K562 (cell line): Measurements from ENCODE around the gene DIP2C. TPM values are rescaled to one million over a fixed set of nuclear protein-coding genes. Genes with fewer than 3 reads are reported as not detected.

Source experiments
- ATAC-seq: fragments of 200-7000 bp; cut with Tn5 transposase; 3 replicates; pipeline ENCODE4 v1.9.1; 2020; ENCODE audit warnings: moderate library complexity
- BruUV-seq: library from RNA; stranded (reverse); fragments of 400-500 nt; replicated peaks from 2 replicates; lab custom pipeline; 2021; lab: Mats Ljungman, UMichigan
- CTCF ChIA-PET: fragments of 300-600 bp; formaldehyde crosslinking; extraction: SDS; loops from one replicate; lab custom pipeline; 2021; ENCODE audit warnings: low intra/inter-chr PET ratio; lab: Yijun Ruan, JAX
- POLR2A ChIA-PET: fragments of 300-600, 350-650 bp; sonication (Branson Sonifier 250); formaldehyde crosslinking; extraction: SDS; loops from one replicate; lab custom pipeline; 2021; ENCODE audit warnings: antibody characterized with exemption, inconsistent platforms; lab: Yijun Ruan, JAX
- DNase-seq, 4 experiments: peaks; one replicate each; pipeline versions ENCODE4 v3.0.0 to v3.0.0-alpha.2; 2011 to 2018; ENCODE audit warnings: low spot score in 3 of 4, mixed read lengths in 3 of 4; ENCODE audit errors: extremely low read depth in 1 of 4
- FAIRE-seq: peaks from 2 replicates; lab custom pipeline; 2011; peaks lifted over from hg19 to GRCh38; lab: Jason Lieb, UNC
- H2AFZ ChIP-seq: 2 replicates; pipeline ENCODE4 v1.6.0; 2011; ENCODE audit warnings: low read depth, low read length, control low read depth, inconsistent platforms
- H3K27ac ChIP-seq: fragments of 200-600 bp; 3 replicates; pipeline ENCODE4 v1.8.0; 2011; ENCODE audit warnings: low read depth, mild to moderate bottlenecking, control low read depth, inconsistent platforms, low read length, moderate library complexity, mixed read lengths; ENCODE audit errors: extremely low read depth
- H3K27me3 ChIP-seq, 2 experiments: fragments of 300-600 bp in 1 of 2; 2 replicates in 1 of 2; 3 replicates in 1 of 2; pipeline versions ENCODE4 v1.6.0 to v1.8.0; 2011; ENCODE audit warnings: inconsistent platforms in 2 of 2, low read length in 2 of 2, mild to moderate bottlenecking in 1 of 2, mixed read lengths in 1 of 2, moderate library complexity in 1 of 2; ENCODE audit not compliant: control insufficient read depth in 2 of 2, insufficient read depth in 2 of 2
- H3K36me3 ChIP-seq: fragments of 300-600 bp; 3 replicates; pipeline ENCODE4 v1.8.0; 2011; ENCODE audit warnings: mild to moderate bottlenecking, low read length, inconsistent platforms; ENCODE audit not compliant: control insufficient read depth, insufficient read depth
- H3K4me1 ChIP-seq, 2 experiments: fragments of 200-600 bp in 1 of 2; replicated peaks in 1 of 2; 2 replicates in 1 of 2; 3 replicates in 1 of 2; pipeline versions ENCODE4 v1.5.1 to v1.8.0; 2011; ENCODE audit warnings: inconsistent platforms in 2 of 2, low read length in 2 of 2, mild to moderate bottlenecking in 1 of 2, mixed read lengths in 1 of 2, moderate library complexity in 1 of 2; ENCODE audit not compliant: control insufficient read depth in 2 of 2, insufficient read depth in 2 of 2
- H3K4me2 ChIP-seq: 2 replicates; pipeline ENCODE4 v1.6.1; 2011; ENCODE audit warnings: low read length, control low read depth, inconsistent platforms, mixed read lengths; ENCODE audit not compliant: insufficient read depth
- H3K4me3 ChIP-seq: fragments of 200-600 bp; sonication (generic), shearing (Covaris generic); 2 replicates; pipeline ENCODE4 v1.5.1; 2016; ENCODE audit warnings: control low read depth, inconsistent platforms
- H3K79me2 ChIP-seq: fragments of 200-600 bp; 3 replicates; pipeline ENCODE4 v1.8.0; 2011; ENCODE audit warnings: low read length, inconsistent platforms; ENCODE audit not compliant: control insufficient read depth, insufficient read depth
- H3K9ac ChIP-seq, 2 experiments: 2 replicates each; pipeline versions ENCODE4 v1.6.0 to v1.6.1; 2011; ENCODE audit warnings: low read depth in 2 of 2, low read length in 2 of 2, control low read depth in 1 of 2, inconsistent platforms in 1 of 2, mild to moderate bottlenecking in 1 of 2, mixed read lengths in 1 of 2; ENCODE audit not compliant: insufficient read depth in 1 of 2
- H3K9me1 ChIP-seq: one replicate; pipeline ENCODE4 v1.6.0; 2011; ENCODE audit warnings: inconsistent platforms, mild to moderate bottlenecking, low read length, moderate library complexity; ENCODE audit not compliant: control insufficient read depth, insufficient read depth
- H3K9me3 ChIP-seq: replicated peaks from 2 replicates; pipeline ENCODE4 v1.5.1; 2011; ENCODE audit warnings: low read depth, low read length, inconsistent platforms; ENCODE audit not compliant: control insufficient read depth, insufficient read depth
- H4K20me1 ChIP-seq: replicated peaks from 2 replicates; pipeline ENCODE4 v1.6.1; 2011; ENCODE audit warnings: low read length, inconsistent platforms, mixed read lengths; ENCODE audit not compliant: control insufficient read depth, insufficient read depth
- ATF7 ChIP-seq: fragments of 450-650 bp; IDR thresholded peaks from 2 replicates; pipeline ENCODE4 v1.7.1; 2014; ENCODE audit warnings: mild to moderate bottlenecking, moderate library complexity
- CAMTA2 ChIP-seq: fragments of 250-450 bp; sonication (Bioruptor Pico); conservative IDR thresholded peaks from 2 replicates; pipeline ENCODE4 v1.5.1; 2022
- CBX1 ChIP-seq: sonication (generic); IDR thresholded peaks from 2 replicates; pipeline ENCODE4 v1.6.1; 2016; ENCODE audit warnings: antibody characterized with exemption, low read depth, mild to moderate bottlenecking
- CC2D1A ChIP-seq: fragments of 450-650 bp; IDR thresholded peaks from 2 replicates; pipeline ENCODE4 v1.6.1; 2017; ENCODE audit warnings: mild to moderate bottlenecking
- HOXB6 ChIP-seq: fragments of 250-450 bp; sonication (Bioruptor Pico); IDR thresholded peaks from 2 replicates; pipeline ENCODE4 v1.5.1; 2022; ENCODE audit warnings: mild to moderate bottlenecking, borderline replicate concordance
- KAT2B ChIP-seq: IDR thresholded peaks from one replicate; pipeline ENCODE4 v1.6.1; 2012; ENCODE audit warnings: low read depth, mild to moderate bottlenecking, control low read depth, inconsistent platforms, low read length, moderate library complexity
- KLF10 ChIP-seq: fragments of 250-450 bp; sonication (Bioruptor Pico); IDR thresholded peaks from 2 replicates; pipeline ENCODE4 v1.6.1; 2021; ENCODE audit warnings: matching md5 sums
- NR1H2 ChIP-seq: sonication (generic); formaldehyde crosslinking; IDR thresholded peaks from 2 replicates; pipeline ENCODE4 v1.4.0; 2020; ENCODE audit warnings: mild to moderate bottlenecking, missing genetic modification reagents
- PRPF4 ChIP-seq: fragments of 200-400 bp; formaldehyde crosslinking; IDR thresholded peaks from one replicate; pipeline ENCODE4 v1.6.1; 2017; ENCODE audit warnings: low read length, low read depth, mild to moderate bottlenecking; ENCODE audit not compliant: insufficient read depth, poor library complexity, severe bottlenecking
- RHOXF2B ChIP-seq: fragments of 250-450 bp; sonication (Bioruptor Pico); conservative IDR thresholded peaks from 2 replicates; pipeline ENCODE4 v1.5.1; 2021
- SIN3A ChIP-seq, 2 experiments: fragments of 150-350 bp in 1 of 2; IDR thresholded peaks; 2 replicates each; pipeline ENCODE4 v1.6.1; 2011 to 2016; ENCODE audit warnings: borderline replicate concordance in 2 of 2, low read depth in 2 of 2, low read length in 2 of 2, mild to moderate bottlenecking in 2 of 2, moderate library complexity in 2 of 2; ENCODE audit not compliant: control insufficient read depth in 1 of 2
- STAT6 ChIP-seq: sonication (generic); formaldehyde crosslinking; IDR thresholded peaks from 2 replicates; pipeline ENCODE4 v1.8.1; 2023; ENCODE audit warnings: mild to moderate bottlenecking, missing genetic modification reagents
- USF2 ChIP-seq: sonication (generic); formaldehyde crosslinking; IDR thresholded peaks from 2 replicates; pipeline ENCODE4 v1.5.0; 2020; ENCODE audit warnings: missing genetic modification reagents
- WHSC1 ChIP-seq: IDR thresholded peaks from one replicate; pipeline ENCODE4 v1.6.1; 2012; ENCODE audit warnings: low read length, control low read depth, inconsistent platforms
- ZNF121 ChIP-seq: sonication (generic); formaldehyde crosslinking; conservative IDR thresholded peaks from 2 replicates; pipeline ENCODE4 v1.8.0; 2022; ENCODE audit warnings: missing genetic modification reagents
- ZNF197 ChIP-seq: fragments of 200-800 bp; sonication (Bioruptor generic); IDR thresholded peaks from 2 replicates; pipeline ENCODE4 v1.6.1; 2016; ENCODE audit warnings: low read depth, missing genetic modification characterization, missing compliant biosample characterization
- ZNF274 ChIP-seq: IDR thresholded peaks from 2 replicates; pipeline ENCODE4 v1.6.1; 2011; ENCODE audit warnings: low read depth, mild to moderate bottlenecking, low read length, moderate library complexity, borderline replicate concordance
- ZNF778 ChIP-seq: fragments of 450-650 bp; formaldehyde crosslinking; IDR thresholded peaks from 2 replicates; pipeline ENCODE4 v1.4.0; 2020; ENCODE audit warnings: mild to moderate bottlenecking, moderate library complexity
- WGBS: fragments of 100-300 bp; shearing (Covaris generic); methylation state at CpG from one replicate; pipeline ENCODE4 v1.1.6; 2016; ENCODE audit warnings: low coverage, mixed read lengths; ENCODE audit not compliant: insufficient coverage; ENCODE audit errors: missing lambda C conversion rate; 5-methylcytosine and 5-hydroxymethylcytosine counted together
- in situ Hi-C: fragments of 300-500 bp; cut with MboI; formaldehyde crosslinking; loops from 4 replicates; pipeline ENCODE4 v1.15.0; 2018; ENCODE audit warnings: inconsistent platforms, mixed read lengths
- intact Hi-C: fragments of 100-400 bp; cut with micrococcal nuclease; formaldehyde crosslinking; loops from 2 replicates; pipeline ENCODE4 v1.14.2; 2022
- polyA plus RNA-seq, 8 experiments: library from polyadenylated mRNA; depleted of rRNA in 4 of 8; stranded (reverse) in 5 of 8; unstranded in 3 of 8; fragments of >200 nt; fragmentation: Nextera tagmentation in 2 of 8; fragmentation: Illumina TruSeq in 1 of 8; extraction: Ambion mirVana in 2 of 8; extraction: Trizol in 1 of 8; gene quantifications; 2 replicates each; pipeline versions ENCODE4 v1.2.1 to v1.2.3, GENCODE V29; 2011 to 2014; ENCODE audit warnings: inconsistent platforms in 1 of 8, missing spikeins in 1 of 8
- total RNA-seq, 7 experiments: library from RNA; depleted of rRNA in 6 of 7; stranded (reverse); fragments of >200 nt in 6 of 7; fragmentation: Illumina TruSeq in 2 of 7; extraction: Trizol in 2 of 7; gene quantifications; 2 replicates each; pipeline versions ENCODE4 v1.2.1 to v1.2.3, GENCODE V29; 2011 to 2021; ENCODE audit warnings: low replicate concordance in 1 of 7

DIP2C gene
- total and polyA plus RNA-seq, 9 of the 15 experiments (the other 6 are each of a cell fraction or from before 2014, with no cell fraction given) = 0.01 TPM; not detected in 8

- peaks cover 3% of the 10 kb centered on the region; the same call in 1 of the 2 replicates for H4K20me1 ChIP-seq
- ChIA-PET POLR2A (interaction anchor here (0.6 to 1.2 kb wide), 3 partner anchors 41 to 159 kb away, joined by 3 to 4 read pairs (median 3); no protein-coding TSS in a partner anchor), CTCF (no interaction called here)
- no peak overlapping the region for H3K9ac ChIP-seq
- intact Hi-C loops = no loop called here
- H3K79me2 ChIP-seq = no peaks in the 10 kb centered on the region
- no peak for ATAC-seq
- in situ Hi-C loops = loop anchor here (10.0 kb wide), 1 partner anchor 246 kb away; no protein-coding TSS in a partner anchor
- BruUV-seq = no TSS peak
- no peak for FAIRE-seq
- H3K4me2 ChIP-seq = no peak overlapping the region
- peaks cover 50 to 82% of the 10 kb centered on the region in 2 experiments for H3K27me3 ChIP-seq
- TF ChIP-seq ZNF778 (CRISPR knock-in tag) (no peak), WHSC1 (no peak), ATF7 (no peak), CAMTA2 (CRISPR knock-in tag) (no peak), NR1H2 (CRISPR knock-in tag) (no peak), ZNF197 (CRISPR knock-in tag) (no peak), CBX1 (no peak), STAT6 (CRISPR knock-in tag) (no peak), SIN3A (IDR thresholded peaks at IDR 0.05; ENCODE audit: borderline replicate concordance in 2 of 2, control insufficient read depth in 1 of 2, low read depth in 2 of 2, low read length in 2 of 2) (no peak), HOXB6 (CRISPR knock-in tag) (no peak), ZNF274 (no peak), KLF10 (no peak), ZNF121 (no peak), KAT2B (no peak), RHOXF2B (CRISPR knock-in tag) (no peak), PRPF4 (no peak), USF2 (CRISPR knock-in tag) (no peak), CC2D1A (no peak)
- H3K36me3 ChIP-seq = no peaks in the 10 kb centered on the region
- H3K4me1 ChIP-seq = no peaks in the 10 kb centered on the region; a peak in 1 of 5 replicates
- H3K4me3 ChIP-seq = no peak overlapping the region
- WGBS = 0% methylated on average over 32 of the region's 37 CpGs
- no peak overlapping the region for H2AFZ ChIP-seq
- H3K27ac ChIP-seq = no peak overlapping the region
- no peaks in the 10 kb centered on the region for H3K9me1 ChIP-seq
- no peaks in the 10 kb centered on the region for H3K9me3 ChIP-seq
- DNase-seq = no peak
Measured at GRCh38 chr10:528173-529165, 161.0 kb downstream of the DIP2C start.
